Motor neuron (in vitro differentiated cells): ENCODE results near the gene NHEJ1. TPM values are rescaled to one million over a fixed set of nuclear protein-coding genes. Genes with fewer than 3 reads are reported as not detected.

Experiments used
- ATAC-seq, 8 experiments: fragments of 200-7000 bp; cut with Tn5 transposase; replicated peaks in 6 of 8; 2 replicates each; pipeline ENCODE4 v1.8.0; 2021; ENCODE audit warnings: mild to moderate bottlenecking in 8 of 8, moderate library complexity in 8 of 8
- H3K27ac ChIP-seq, 2 donors: fragments of 250-450 bp; sonication (Bioruptor Pico); 2 replicates each; pipeline ENCODE4 v1.9.0; 2021; ENCODE audit warnings: antibody characterized with exemption in 2 of 2, mild to moderate bottlenecking in 2 of 2, moderate library complexity in 1 of 2
- H3K4me1 ChIP-seq, 2 donors: fragments of 250-450 bp; sonication (Bioruptor Pico); replicated peaks in 1 of 2; 2 replicates each; pipeline ENCODE4 v1.6.1; 2021; ENCODE audit warnings: antibody characterized with exemption in 2 of 2, mild to moderate bottlenecking in 2 of 2, moderate library complexity in 1 of 2
- H3K4me3 ChIP-seq, 5 donors: fragments of 250-450 bp; sonication (Bioruptor Pico); 2 replicates each; pipeline ENCODE4 v1.9.0; 2021; ENCODE audit warnings: antibody characterized with exemption in 5 of 5, mild to moderate bottlenecking in 5 of 5, moderate library complexity in 4 of 5
- WGBS, 10 experiments: fragments of 450-650 bp; shearing (Covaris generic); methylation state at CpG; one replicate each; pipeline ENCODE4 v1.0.0; 2022; 5-methylcytosine and 5-hydroxymethylcytosine counted together
- in situ Hi-C, 9 experiments: fragments of 400-800 bp; cut with MboI; loops; one replicate each; pipeline ENCODE4 v1.15.0; 2021; ENCODE audit warnings: low sequenced_read_pairs in 9 of 9, low pct_unique_long_range_greater_than_20kb in 2 of 9; ENCODE audit not compliant: unreplicated experiment in 9 of 9
- total RNA-seq, 8 experiments: library from RNA; unstranded; fragments of 300-600 nt; gene quantifications; 2 replicates each; pipeline versions ENCODE4 v1.2.3 to v1.2.4, GENCODE V29; 2022

NHEJ1 gene
- total RNA-seq, 8 experiments from 2014 or later = 7.3 to 55.7 (median 15.5) TPM

GRCh38 chr2:219169930-219170654, 9.5 kb upstream of the NHEJ1 start, which contains the start of gene SLC23A3:
Gene SLC23A3, minus strand, starts transcription at chr2:219170029. Its CDS starts 45 bp downstream, at chr2:219169984.
- 72 to 100% (median 84%) methylated on average over 1 to 6 of the region's 10 CpGs for WGBS, 10 experiments
- in situ Hi-C loops = loop anchor here in 1 of 9 experiments (25.0 kb wide), 1 partner anchor 108 kb away; the partner anchor contains the start of gene IHH
- no peak for ATAC-seq
- Histone ChIP-seq H3K4me1 (no peaks in the 10 kb centered on the region), H3K27ac (no peak within 1 kb of the TSS), H3K4me3 (no peak within 1 kb of the TSS)

GRCh38 chr2:219168932-219169331, 8.3 kb upstream of the NHEJ1 start:
- H3K4me1 ChIP-seq = no peaks in the 10 kb centered on the region
- H3K4me3 ChIP-seq = no peak overlapping the region
- H3K27ac ChIP-seq = no peak overlapping the region
- no peak for ATAC-seq
- in situ Hi-C loops = loop anchor here in 1 of 9 experiments (25.0 kb wide), 1 partner anchor 107 kb away; the partner anchor contains the start of gene IHH

GRCh38 chr2:219168526-219168925, 7.9 kb upstream of the NHEJ1 start:
- WGBS, 10 experiments = 40 to 100% (median 44%) methylated on average over 1 to 5 of the region's 6 CpGs; no CpG with 5 or more reads in 7 of the 10 experiments
- in situ Hi-C loops = loop anchor here in 1 of 9 experiments (25.0 kb wide), 1 partner anchor 106 kb away; the partner anchor contains the start of gene IHH
- ATAC-seq = peak in 2 of 8 experiments; percentile 7 to 15

GRCh38 chr2:219167997-219168396, 7.4 kb upstream of the NHEJ1 start:
- H3K4me1 ChIP-seq = no peaks in the 10 kb centered on the region
- H3K4me3 ChIP-seq = no peak overlapping the region
- H3K27ac ChIP-seq = no peak overlapping the region
- 28 to 60% (median 38%) methylated on average over 1 to 4 of the region's 5 CpGs; no CpG with 5 or more reads in 3 of the 10 experiments for WGBS, 10 experiments
- in situ Hi-C loops = loop anchor here in 1 of 9 experiments (25.0 kb wide), 1 partner anchor 106 kb away; the partner anchor contains the start of gene IHH
- ATAC-seq = no peak

More at GRCh38 chr2:219168526-219168925, 7.9 kb upstream of the NHEJ1 start:
- Histone ChIP-seq H3K27ac (no peak overlapping the region), H3K4me3 (no peak overlapping the region), H3K4me1 (no peaks in the 10 kb centered on the region)

GRCh38 chr2:219165058-219165911, 4.7 kb upstream of the NHEJ1 start:
- H3K4me3 ChIP-seq = no peak overlapping the region
- in situ Hi-C loops = loop anchor here in 1 of 9 experiments (25.0 kb wide), 1 partner anchor 103 kb away; the partner anchor contains the start of gene IHH
- no peak overlapping the region for H3K27ac ChIP-seq
- no peaks in the 10 kb centered on the region for H3K4me1 ChIP-seq
- ATAC-seq = no peak
- WGBS, 10 experiments = 58 to 83% (median 67%) methylated on average over 1 to 5 of the region's 10 CpGs; no CpG with 5 or more reads in 1 of the 10 experiments

- Histone ChIP-seq H3K4me3 (no peak overlapping the region), H3K27ac (no peak overlapping the region), H3K4me1 (peaks cover 0 to 4% of the 10 kb centered on the region in 2 donors)
- in situ Hi-C loops = loop anchor here in 1 of 9 experiments (25.0 kb wide), 1 partner anchor 101 kb away; the partner anchor contains the start of gene IHH
- no peak for ATAC-seq
- 68 to 100% (median 79%) methylated on average over 1 to 6 of the region's 6 CpGs; no CpG with 5 or more reads in 2 of the 10 experiments for WGBS, 10 experiments
These were observed 2.5 kb upstream of the NHEJ1 start for GRCh38 chr2:219163156-219163555.

- H3K4me3 ChIP-seq = peak overlapping the region; percentile 43 to 56 (median 50)
- ATAC-seq = no peak
- 61 to 95% (median 67%) methylated on average over 2 to 4 of the region's 4 CpGs for WGBS, 10 experiments
- peaks cover 0 to 4% of the 10 kb centered on the region in 2 donors for H3K4me1 ChIP-seq
- H3K27ac ChIP-seq = peak overlapping the region in 1 of 2 donors; percentile 87
- in situ Hi-C loops = loop anchor here in 1 of 9 experiments (25.0 kb wide), 1 partner anchor 99 kb away; the partner anchor contains the start of gene IHH
These were observed 482 bp upstream of the NHEJ1 start for GRCh38 chr2:219161097-219161496.

GRCh38 chr2:219159771-219160185, 837 bp downstream of the NHEJ1 start:
- ATAC-seq = peak; percentile 0 to 30 (median 2)
- Histone ChIP-seq H3K4me1 (peaks cover 0 to 4% of the 10 kb centered on the region in 2 donors), H3K27ac (peak overlapping the region; percentile 87 to 94), H3K4me3 (peak overlapping the region; percentile 43 to 56 (median 50))
- in situ Hi-C loops = loop anchor here in 3 of 9 experiments (10.0 to 25.0 kb wide), 3 partner anchors 97 to 135 kb away; partner anchors contain the start of gene IHH (in 1 of the 3)
- WGBS, 10 experiments = 0 to 23% (median 6%) methylated on average over 5 to 11 of the region's 18 CpGs; no CpG with 5 or more reads in 4 of the 10 experiments

GRCh38 chr2:219158586-219158985, 2.0 kb downstream of the NHEJ1 start:
- peaks cover 0 to 4% of the 10 kb centered on the region in 2 donors for H3K4me1 ChIP-seq
- H3K4me3 ChIP-seq = no peak overlapping the region
- ATAC-seq = no peak
- in situ Hi-C loops = loop anchor here in 3 of 9 experiments (10.0 to 25.0 kb wide), 3 partner anchors 96 to 134 kb away; partner anchors contain the start of gene IHH (in 1 of the 3)
- no peak overlapping the region for H3K27ac ChIP-seq
- WGBS, 10 experiments = 21 to 100% (median 85%) methylated on average over 1 to 3 of the region's 3 CpGs; no CpG with 5 or more reads in 1 of the 10 experiments

- no peak overlapping the region for H3K4me3 ChIP-seq
- H3K27ac ChIP-seq = no peak overlapping the region
- 20 to 100% (median 100%) methylated on average over 1 to 3 of the region's 4 CpGs; no CpG with 5 or more reads in 5 of the 10 experiments for WGBS, 10 experiments
- ATAC-seq = peak in 2 of 8 experiments; percentile 3 to 4
- in situ Hi-C loops = loop anchor here in 3 of 9 experiments (10.0 to 25.0 kb wide), 3 partner anchors 96 to 133 kb away; partner anchors contain the start of gene IHH (in 1 of the 3)
- peaks cover 0 to 4% of the 10 kb centered on the region in 2 donors for H3K4me1 ChIP-seq
These were observed 2.6 kb downstream of the NHEJ1 start for GRCh38 chr2:219158025-219158424.

- peaks cover 0 to 4% of the 10 kb centered on the region in 2 donors for H3K4me1 ChIP-seq
- H3K27ac ChIP-seq = no peak overlapping the region
- no peak for ATAC-seq
- WGBS, 10 experiments = 64 to 100% (median 89%) methylated on average over 1 to 8 of the region's 8 CpGs
- in situ Hi-C loops = loop anchor here in 3 of 9 experiments (10.0 to 25.0 kb wide), 3 partner anchors 95 to 133 kb away; partner anchors contain the start of gene IHH (in 1 of the 3)
- H3K4me3 ChIP-seq = no peak overlapping the region
These were observed 3.2 kb downstream of the NHEJ1 start for GRCh38 chr2:219157396-219157795.

- in situ Hi-C loops = loop anchor here in 3 of 9 experiments (10.0 to 25.0 kb wide), 3 partner anchors 93 to 130 kb away; partner anchors contain the start of gene IHH (in 1 of the 3)
- H3K4me1 ChIP-seq = peaks cover 0 to 4% of the 10 kb centered on the region in 2 donors
- peak in 7 of 8 experiments; percentile 11 to 56 (median 24) for ATAC-seq
- WGBS, 10 experiments = 0 to 24% (median 4%) methylated on average over 1 to 4 of the region's 4 CpGs
- no peak overlapping the region for H3K27ac ChIP-seq
- no peak overlapping the region for H3K4me3 ChIP-seq
These were observed 5.5 kb downstream of the NHEJ1 start for GRCh38 chr2:219155054-219155644.
